Heart right ventricle (tissue), 16 donors: ENCODE data around the gene SRPX. TPM values are rescaled to one million over a fixed set of nuclear protein-coding genes. Genes with fewer than 3 reads are reported as not detected.

Experiments
- ATAC-seq, 8 donors: fragments of 200-7000 bp; cut with Tn5 transposase; one replicate each; pipeline ENCODE4 v1.9.1; 2020; ENCODE audit warnings: mild to moderate bottlenecking in 8 of 8, moderate library complexity in 8 of 8, moderate number of reproducible peaks in 1 of 8
- DNase-seq, 2 donors: peaks; one replicate each; pipeline ENCODE4 v3.0.0-alpha.2; 2020
- H3K27ac ChIP-seq, 10 donors: fragments of 200-600 bp; sonication (generic) in 2 of 10; one replicate each; pipeline versions ENCODE4 v1.5.0 to v1.8.0; 2020 to 2022; ENCODE audit warnings: mild to moderate bottlenecking in 3 of 10
- H3K27me3 ChIP-seq, 7 donors: fragments of 200-600 bp; one replicate each; pipeline ENCODE4 v1.8.0; 2021 to 2022; ENCODE audit warnings: mild to moderate bottlenecking in 2 of 7
- H3K36me3 ChIP-seq, 9 donors: fragments of 200-600 bp; sonication (generic) in 1 of 9; one replicate each; pipeline versions ENCODE4 v1.5.0 to v1.8.0; 2020 to 2022; ENCODE audit warnings: mild to moderate bottlenecking in 2 of 9
- H3K4me1 ChIP-seq, 9 donors: fragments of 200-600 bp; sonication (generic) in 1 of 9; one replicate each; pipeline versions ENCODE4 v1.5.0 to v1.8.0; 2020 to 2022; ENCODE audit warnings: mild to moderate bottlenecking in 4 of 9
- H3K4me3 ChIP-seq, 10 donors: fragments of 200-600 bp; sonication (generic) in 2 of 10; one replicate each; pipeline versions ENCODE4 v1.5.0 to v1.8.0; 2020 to 2022; ENCODE audit warnings: mild to moderate bottlenecking in 7 of 10, moderate library complexity in 2 of 10
- H3K9me3 ChIP-seq, 11 donors: fragments of 200-600 bp in 10 of 11; sonication (generic) in 2 of 11; one replicate each; pipeline versions ENCODE4 v1.5.0 to v1.8.0; 2013 to 2022; ENCODE audit warnings: mild to moderate bottlenecking in 2 of 11, control low read depth in 1 of 11, moderate library complexity in 1 of 11
- CTCF ChIP-seq, 9 donors: fragments of 200-600 bp; sonication (generic) in 2 of 9; IDR thresholded peaks; one replicate each; pipeline versions ENCODE4 v1.5.0 to v1.8.0; 2021 to 2022; ENCODE audit warnings: antibody characterized with exemption in 9 of 9, mild to moderate bottlenecking in 5 of 9, moderate library complexity in 1 of 9
- WGBS, 2 donors: extraction: QIAGEN DNeasy Blood & Tissue Kit; methylation state at CpG; one replicate each; pipeline ENCODE4 v1.1.7; 2013; ENCODE audit warnings: inconsistent platforms in 1 of 2; 5-methylcytosine and 5-hydroxymethylcytosine counted together
- intact Hi-C, 10 donors: fragments of 100-400 bp; cut with DNase I; formaldehyde crosslinking; loops; one replicate each; pipeline versions ENCODE4 v1.11.1 to v1.14.2; 2022
- polyA plus RNA-seq, 2 donors: library from polyadenylated mRNA; stranded (reverse); fragments of 200-250 nt; gene quantifications; one replicate each; pipeline ENCODE4 v1.2.3, GENCODE V29; 2013
- total RNA-seq, 10 donors: library from RNA; stranded (reverse); fragmentation: NEBNext Ultra II Directional in 3 of 10; extraction: Animal tissue kit (Norgen Biotek cat#: 25700) in 3 of 10; gene quantifications; one replicate each; pipeline versions ENCODE4 v1.2.1 to v1.2.4, GENCODE V29; 2021 to 2023
- donor health status: Arrhythmogenic right ventricular cardiomyopathy.
- donor health status: ischemic (EF 13 %, LVEDD 7.1; RV severe dilation, severe dysfunction).
- donor health status: healthy with polysubstance abuse.
- donor health status: DM: no; HTN: yes; CAD: no.
- donor health status: DM: no; HTN: no; CAD: no.
- donor health status: ischemic (EF 25% LVEDD 6.9; RV normal size, moderate dysfunction).
- donor health status: ischemic (EF 25% LVEDD 5.7; RV mildly dilated, moderate dysfunction).
- donor health status: healthy.
- donor health status: DM: yes; HTN: yes; CAD: no.
- donor health status: Ischemic cardiomyopathy.
- donor health status: ischemic (EF 35%, LVEDD 5.7; RV mildly dilated, moderate dysfunction).
- donor health status: nonischemic (EF 11% LVEDD 7.7; RV severe dilation, severe dysfunction).
- donor health status: DM: yes; HTN: yes; CAD: no.
- donor health status: PGD.
- donor health status: ischemic (EF 29% LVEDD 5.4; RV normal size, mild dysfunction).
- donor health status: nonischemic (EF 23%, LVEDD 6.1; RV moderate dilation, normal function).

The SRPX gene
- total and polyA plus RNA-seq, 12 donors: 34.8 to 204 (median 49.8) TPM

GRCh38 chrX:38165023-38165422 lies 55.6 kb downstream of the SRPX start:
- DNase-seq: no peak
- intact Hi-C loops: loop anchor here in 6 of 10 donors (5.0 to 10.0 kb wide), 5 partner anchors 238 to 420 kb away; no protein-coding TSS in a partner anchor
- Histone ChIP-seq H3K27ac (no peak overlapping the region), H3K36me3 (peaks cover 0 to 10% (median 0%) of the 10 kb centered on the region in 9 donors), H3K9me3 (no peaks in the 10 kb centered on the region), H3K27me3 (peaks cover 0 to 12% (median 0%) of the 10 kb centered on the region in 7 donors), H3K4me3 (no peak overlapping the region), H3K4me1 (no peaks in the 10 kb centered on the region)
- ATAC-seq: no peak
- 47 to 54% methylated on average over 1 of the region's 1 CpG for WGBS, 2 donors
- no peak for TF ChIP-seq CTCF (IDR thresholded peaks at IDR 0.05)

- Histone ChIP-seq H3K27me3 (peaks cover 0 to 12% (median 0%) of the 10 kb centered on the region in 7 donors), H3K9me3 (no peaks in the 10 kb centered on the region), H3K27ac (no peak overlapping the region), H3K4me1 (no peaks in the 10 kb centered on the region), H3K36me3 (peaks cover 0 to 16% (median 0%) of the 10 kb centered on the region in 9 donors), H3K4me3 (no peak overlapping the region)
- intact Hi-C loops: loop anchor here in 5 of 10 donors (5.0 to 10.0 kb wide), 4 partner anchors 231 to 418 kb away; no protein-coding TSS in a partner anchor
- no peak for DNase-seq
- no peak for TF ChIP-seq CTCF (IDR thresholded peaks at IDR 0.05)
- ATAC-seq: no peak
Measured at GRCh38 chrX:38163193-38163592, 57.5 kb downstream of the SRPX start.

- 94% methylated on average over 7 of the region's 7 CpGs for WGBS, 2 donors
- Histone ChIP-seq H3K36me3 (peaks cover 0 to 27% (median 0%) of the 10 kb centered on the region in 9 donors), H3K27me3 (peaks cover 0 to 22% (median 0%) of the 10 kb centered on the region in 7 donors), H3K9me3 (no peaks in the 10 kb centered on the region), H3K4me3 (no peak overlapping the region), H3K4me1 (no peaks in the 10 kb centered on the region), H3K27ac (no peak overlapping the region)
- DNase-seq (no peak), ATAC-seq (no peak)
- TF ChIP-seq CTCF (IDR thresholded peaks at IDR 0.05): no peak
- intact Hi-C loops: no loop called here
Measured at GRCh38 chrX:38156838-38157237, 63.8 kb downstream of the SRPX start.

GRCh38 chrX:38154818-38155217 lies 65.9 kb downstream of the SRPX start:
- whole genome bisulfite sequencing, 2 donors: 54 to 58% methylated on average over 2 of the region's 2 CpGs
- peaks cover 0 to 18% (median 0%) of the 10 kb centered on the region in 9 donors for H3K36me3 ChIP-seq
- H3K4me1 ChIP-seq: peaks cover 0 to 4% (median 0%) of the 10 kb centered on the region in 9 donors
- DNase-seq (no peak), ATAC-seq (no peak)
- H3K27me3 ChIP-seq: peaks cover 0 to 31% (median 0%) of the 10 kb centered on the region in 7 donors
- TF ChIP-seq CTCF (IDR thresholded peaks at IDR 0.05): no peak
- no peak overlapping the region for H3K4me3 ChIP-seq
- no peak overlapping the region for H3K27ac ChIP-seq
- intact Hi-C loops: no loop called here
- H3K9me3 ChIP-seq: no peaks in the 10 kb centered on the region
